ENCODE measurements around the gene LCLAT1. TPM values are rescaled to one million over a fixed set of nuclear protein-coding genes. Genes with fewer than 3 reads are reported as not detected.

The LCLAT1 gene
- total RNA-seq, 1 experiment from 2014 or later = 29.4 TPM

- no peak overlapping the region for H3K27ac ChIP-seq
- no peak for DNase-seq (ENCODE audit: low read depth in 1 of 2, low spot score in 2 of 2)
- H3K9me3 ChIP-seq (replicated peaks) = no peaks in the 10 kb centered on the region
- H3K27me3 ChIP-seq (replicated peaks) = no peaks in the 10 kb centered on the region
- no peaks in the 10 kb centered on the region for H3K36me3 ChIP-seq
- peaks cover 18% of the 10 kb centered on the region for H3K4me1 ChIP-seq (replicated peaks)
- H3K4me3 ChIP-seq = no peak overlapping the region
Observed at GRCh38 chr2:30472326-30472725, 25.3 kb downstream of the LCLAT1 start.

- H3K9me3 ChIP-seq (replicated peaks) = no peaks in the 10 kb centered on the region
- peaks cover 13% of the 10 kb centered on the region for H3K4me1 ChIP-seq (replicated peaks)
- no peak for DNase-seq (ENCODE audit: low read depth in 1 of 2, low spot score in 2 of 2)
- no peaks in the 10 kb centered on the region for H3K36me3 ChIP-seq
- H3K27ac ChIP-seq = no peak overlapping the region
- no peaks in the 10 kb centered on the region for H3K27me3 ChIP-seq (replicated peaks)
- H3K4me3 ChIP-seq = no peak overlapping the region
Observed at GRCh38 chr2:30475542-30475941, 28.5 kb downstream of the LCLAT1 start.

GRCh38 chr2:30476636-30477035 is 29.6 kb downstream of the LCLAT1 start:
- no peak for DNase-seq (ENCODE audit: low read depth in 1 of 2, low spot score in 2 of 2)
- H3K4me1 ChIP-seq (replicated peaks) = peaks cover 9% of the 10 kb centered on the region
- H3K27ac ChIP-seq = no peak overlapping the region
- no peaks in the 10 kb centered on the region for H3K36me3 ChIP-seq
- no peaks in the 10 kb centered on the region for H3K9me3 ChIP-seq (replicated peaks)
- no peak overlapping the region for H3K4me3 ChIP-seq
- no peaks in the 10 kb centered on the region for H3K27me3 ChIP-seq (replicated peaks)

GRCh38 chr2:30480703-30481322 is 33.8 kb downstream of the LCLAT1 start:
- Histone ChIP-seq H3K4me1 (replicated peaks) (no peaks in the 10 kb centered on the region), H3K36me3 (no peaks in the 10 kb centered on the region), H3K27me3 (replicated peaks) (no peaks in the 10 kb centered on the region), H3K9me3 (replicated peaks) (no peaks in the 10 kb centered on the region), H3K4me3 (no peak overlapping the region), H3K27ac (no peak overlapping the region)
- no peak for DNase-seq (ENCODE audit: low read depth in 1 of 2, low spot score in 2 of 2)

- H3K9me3 ChIP-seq (replicated peaks) = no peaks in the 10 kb centered on the region
- H3K36me3 ChIP-seq = no peaks in the 10 kb centered on the region
- H3K27me3 ChIP-seq (replicated peaks) = no peaks in the 10 kb centered on the region
- DNase-seq (ENCODE audit: low read depth in 1 of 2, low spot score in 2 of 2) = no peak
- no peaks in the 10 kb centered on the region for H3K4me1 ChIP-seq (replicated peaks)
- H3K4me3 ChIP-seq = no peak overlapping the region
- H3K27ac ChIP-seq = no peak overlapping the region
Observed at GRCh38 chr2:30481323-30481800, 34.3 kb downstream of the LCLAT1 start.

- H3K36me3 ChIP-seq = no peaks in the 10 kb centered on the region
- no peaks in the 10 kb centered on the region for H3K4me1 ChIP-seq (replicated peaks)
- DNase-seq (ENCODE audit: low read depth in 1 of 2, low spot score in 2 of 2) = no peak
- H3K4me3 ChIP-seq = no peak overlapping the region
- no peaks in the 10 kb centered on the region for H3K27me3 ChIP-seq (replicated peaks)
- H3K27ac ChIP-seq = no peak overlapping the region
- H3K9me3 ChIP-seq (replicated peaks) = no peaks in the 10 kb centered on the region
Observed at GRCh38 chr2:30482011-30482410, 35.0 kb downstream of the LCLAT1 start.

GRCh38 chr2:30484145-30484544 is 37.1 kb downstream of the LCLAT1 start:
- no peak overlapping the region for H3K4me3 ChIP-seq
- H3K4me1 ChIP-seq (replicated peaks) = no peaks in the 10 kb centered on the region
- H3K27ac ChIP-seq = no peak overlapping the region
- no peaks in the 10 kb centered on the region for H3K9me3 ChIP-seq (replicated peaks)
- H3K27me3 ChIP-seq (replicated peaks) = no peaks in the 10 kb centered on the region
- DNase-seq (ENCODE audit: low read depth in 1 of 2, low spot score in 2 of 2) = no peak
- H3K36me3 ChIP-seq = no peaks in the 10 kb centered on the region

- Histone ChIP-seq H3K36me3 (no peaks in the 10 kb centered on the region), H3K4me1 (replicated peaks) (no peaks in the 10 kb centered on the region), H3K27ac (no peak overlapping the region), H3K9me3 (replicated peaks) (no peaks in the 10 kb centered on the region), H3K27me3 (replicated peaks) (no peaks in the 10 kb centered on the region), H3K4me3 (no peak overlapping the region)
- no peak for DNase-seq (ENCODE audit: low read depth in 1 of 2, low spot score in 2 of 2)
Observed at GRCh38 chr2:30484995-30485394, 37.9 kb downstream of the LCLAT1 start.

GRCh38 chr2:30486655-30487054 is 39.6 kb downstream of the LCLAT1 start:
- Histone ChIP-seq H3K9me3 (replicated peaks) (no peaks in the 10 kb centered on the region), H3K27ac (no peak overlapping the region), H3K4me3 (no peak overlapping the region), H3K36me3 (no peaks in the 10 kb centered on the region), H3K27me3 (replicated peaks) (no peaks in the 10 kb centered on the region), H3K4me1 (replicated peaks) (no peaks in the 10 kb centered on the region)
- no peak for DNase-seq (ENCODE audit: low read depth in 1 of 2, low spot score in 2 of 2)

- H3K27me3 ChIP-seq (replicated peaks) = no peaks in the 10 kb centered on the region
- H3K36me3 ChIP-seq = no peaks in the 10 kb centered on the region
- DNase-seq (ENCODE audit: low read depth in 1 of 2, low spot score in 2 of 2) = no peak
- no peak overlapping the region for H3K27ac ChIP-seq
- no peak overlapping the region for H3K4me3 ChIP-seq
- H3K9me3 ChIP-seq (replicated peaks) = no peaks in the 10 kb centered on the region
- H3K4me1 ChIP-seq (replicated peaks) = peaks cover 6% of the 10 kb centered on the region
Observed at GRCh38 chr2:30487603-30488002, 40.6 kb downstream of the LCLAT1 start.

- Histone ChIP-seq H3K27ac (no peak overlapping the region), H3K4me3 (no peak overlapping the region), H3K9me3 (replicated peaks) (no peaks in the 10 kb centered on the region), H3K27me3 (replicated peaks) (no peaks in the 10 kb centered on the region), H3K36me3 (no peaks in the 10 kb centered on the region), H3K4me1 (replicated peaks) (peaks cover 10% of the 10 kb centered on the region)
- no peak for DNase-seq (ENCODE audit: low read depth in 1 of 2, low spot score in 2 of 2)
Observed at GRCh38 chr2:30488012-30488659, 41.1 kb downstream of the LCLAT1 start.

- Histone ChIP-seq H3K4me1 (replicated peaks) (peaks cover 10% of the 10 kb centered on the region), H3K4me3 (no peak overlapping the region), H3K9me3 (replicated peaks) (no peaks in the 10 kb centered on the region), H3K27ac (no peak overlapping the region), H3K36me3 (no peaks in the 10 kb centered on the region), H3K27me3 (replicated peaks) (no peaks in the 10 kb centered on the region)
- DNase-seq (ENCODE audit: low read depth in 1 of 2, low spot score in 2 of 2) = no peak
Observed at GRCh38 chr2:30491225-30491624, 44.2 kb downstream of the LCLAT1 start.

- H3K4me3 ChIP-seq = no peak overlapping the region
- H3K4me1 ChIP-seq (replicated peaks) = peaks cover 10% of the 10 kb centered on the region
- H3K9me3 ChIP-seq (replicated peaks) = no peaks in the 10 kb centered on the region
- DNase-seq (ENCODE audit: low read depth in 1 of 2, low spot score in 2 of 2) = no peak
- H3K27ac ChIP-seq = no peak overlapping the region
- H3K27me3 ChIP-seq (replicated peaks) = no peaks in the 10 kb centered on the region
- no peaks in the 10 kb centered on the region for H3K36me3 ChIP-seq
Observed at GRCh38 chr2:30492185-30492584, 45.1 kb downstream of the LCLAT1 start.

- H3K27me3 ChIP-seq (replicated peaks) = no peaks in the 10 kb centered on the region
- no peak for DNase-seq (ENCODE audit: low read depth in 1 of 2, low spot score in 2 of 2)
- H3K4me3 ChIP-seq = no peak overlapping the region
- no peak overlapping the region for H3K27ac ChIP-seq
- peaks cover 10% of the 10 kb centered on the region for H3K4me1 ChIP-seq (replicated peaks)
- H3K9me3 ChIP-seq (replicated peaks) = no peaks in the 10 kb centered on the region
- H3K36me3 ChIP-seq = no peaks in the 10 kb centered on the region
Observed at GRCh38 chr2:30492619-30493018, 45.6 kb downstream of the LCLAT1 start.

Measured in SJSA1 (cell line).